Caco-2 (cell line): Measurements from ENCODE around the gene NR2E3. TPM values are rescaled to one million over a fixed set of nuclear protein-coding genes. Genes with fewer than 3 reads are reported as not detected.

Source experiments
- BruUV-seq: library from RNA; stranded (reverse); fragments of 400-500 nt; replicated peaks from 2 replicates; lab custom pipeline; 2021; lab: Mats Ljungman, UMichigan
- CTCF ChIA-PET: fragments of 300-600 bp; sonication (Branson Sonifier 250); formaldehyde crosslinking; loops from one replicate; lab custom pipeline; 2022; ENCODE audit warnings: antibody characterized with exemption; lab: Charles Lee
- POLR2A ChIA-PET: fragments of 300-600 bp; sonication (Branson Sonifier 250); formaldehyde crosslinking; loops from one replicate; lab custom pipeline; 2022; ENCODE audit warnings: antibody characterized with exemption; lab: Charles Lee
- DNase-seq, 2 experiments: peaks; one replicate each; pipeline versions ENCODE4 v3.0.0 to v3.0.0-alpha.2; 2020 to 2022
- H3K27me3 ChIP-seq: replicated peaks from 2 replicates; pipeline ENCODE4 v1.6.0; 2011; ENCODE audit warnings: low read length; ENCODE audit not compliant: control insufficient read depth, insufficient read depth
- H3K36me3 ChIP-seq: 2 replicates; pipeline ENCODE4 v1.5.1; 2011; ENCODE audit warnings: low read length; ENCODE audit not compliant: control insufficient read depth, insufficient read depth
- H3K4me1 ChIP-seq: fragments of 250-450 bp; sonication (Bioruptor Pico); 2 replicates; pipeline ENCODE4 v1.5.1; 2020; ENCODE audit warnings: mild to moderate bottlenecking
- H3K4me3 ChIP-seq: 2 replicates; pipeline ENCODE4 v1.5.1; 2011; ENCODE audit warnings: low read depth, mild to moderate bottlenecking, control low read depth, low read length
- H3K9me3 ChIP-seq: fragments of 250-450 bp; sonication (Bioruptor Pico); 2 replicates; pipeline ENCODE4 v1.5.1; 2020; ENCODE audit warnings: mild to moderate bottlenecking, moderate library complexity
- H3K27ac Mint-ChIP-seq: one replicate; pipeline ENCODE4 v1.8.0; 2022; ENCODE audit warnings: mixed read lengths; ENCODE audit not compliant: unreplicated experiment
- H3K27me3 Mint-ChIP-seq: one replicate; pipeline ENCODE4 v1.8.0; 2022; ENCODE audit warnings: mixed read lengths; ENCODE audit not compliant: insufficient read depth, unreplicated experiment
- H3K36me3 Mint-ChIP-seq: one replicate; pipeline ENCODE4 v1.8.0; 2022; ENCODE audit warnings: mild to moderate bottlenecking, mixed read lengths; ENCODE audit not compliant: insufficient read depth, unreplicated experiment
- H3K4me1 Mint-ChIP-seq: one replicate; pipeline ENCODE4 v1.8.0; 2022; ENCODE audit warnings: low read depth, mixed read lengths; ENCODE audit not compliant: unreplicated experiment
- H3K4me3 Mint-ChIP-seq: one replicate; pipeline ENCODE4 v1.8.0; 2022; ENCODE audit warnings: mild to moderate bottlenecking, moderate library complexity, mixed read lengths; ENCODE audit not compliant: unreplicated experiment
- H3K9me3 Mint-ChIP-seq: one replicate; pipeline ENCODE4 v1.8.0; 2022; ENCODE audit warnings: mixed read lengths; ENCODE audit not compliant: unreplicated experiment
- intact Hi-C: fragments of 100-400 bp; cut with micrococcal nuclease; formaldehyde crosslinking; loops from one replicate; pipeline ENCODE4 v1.10.0; 2022; ENCODE audit not compliant: unreplicated experiment
- total RNA-seq: library from RNA; stranded (reverse); gene quantifications from 2 replicates; pipeline ENCODE4 v1.2.3, GENCODE V29; 2022
- TF ChIP-seq, protein P1 (sequence below), 2 experiments: fragments of 200-600 bp in 1 of 2; IDR thresholded peaks; 1 replicate in 1 of 2; 2 replicates in 1 of 2; pipeline versions ENCODE4 v1.5.1 to v1.8.0; 2011 to 2022; ENCODE audit warnings: antibody characterized with exemption in 1 of 2, control low read depth in 1 of 2, inconsistent platforms in 1 of 2, low read depth in 1 of 2, low read length in 1 of 2, mild to moderate bottlenecking in 1 of 2, moderate library complexity in 1 of 2; ENCODE audit not compliant: insufficient read depth in 1 of 2, severe bottlenecking in 1 of 2, unreplicated experiment in 1 of 2

NR2E3 gene
- total RNA-seq, 1 experiment from 2014 or later: not detected

DNA sequence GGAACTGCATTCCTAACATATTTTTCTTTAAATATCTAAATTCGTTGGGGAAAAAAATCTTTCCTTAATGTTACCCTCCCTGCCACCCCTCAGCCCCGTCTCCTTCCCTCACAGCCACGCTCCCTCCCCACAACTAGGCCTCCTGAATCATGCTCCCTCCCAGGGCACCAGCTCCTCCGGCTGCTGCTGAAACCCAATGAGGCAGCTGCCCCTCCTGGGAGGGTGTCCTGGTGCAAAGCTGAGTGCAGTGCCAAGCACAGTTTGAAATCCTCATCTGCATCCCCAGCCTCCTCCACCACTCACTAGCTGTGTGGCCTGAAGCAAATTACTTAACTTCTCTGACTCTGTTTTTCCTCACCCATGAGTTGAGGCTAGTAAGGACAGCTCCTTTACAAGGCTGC is 2.7 kb upstream of the NR2E3 start:
- Mint-ChIP-seq H3K4me3 (no peak overlapping the region), H3K9me3 (no peaks in the 10 kb centered on the region), H3K27ac (no peak overlapping the region), H3K27me3 (no peaks in the 10 kb centered on the region), H3K36me3 (no peaks in the 10 kb centered on the region), H3K4me1 (peaks cover 8% of the 10 kb centered on the region)
- no peaks in the 10 kb centered on the region for H3K9me3 ChIP-seq
- H3K36me3 ChIP-seq: no peaks in the 10 kb centered on the region
- no TSS peak for BruUV-seq
- TF ChIP-seq, protein P1, sequence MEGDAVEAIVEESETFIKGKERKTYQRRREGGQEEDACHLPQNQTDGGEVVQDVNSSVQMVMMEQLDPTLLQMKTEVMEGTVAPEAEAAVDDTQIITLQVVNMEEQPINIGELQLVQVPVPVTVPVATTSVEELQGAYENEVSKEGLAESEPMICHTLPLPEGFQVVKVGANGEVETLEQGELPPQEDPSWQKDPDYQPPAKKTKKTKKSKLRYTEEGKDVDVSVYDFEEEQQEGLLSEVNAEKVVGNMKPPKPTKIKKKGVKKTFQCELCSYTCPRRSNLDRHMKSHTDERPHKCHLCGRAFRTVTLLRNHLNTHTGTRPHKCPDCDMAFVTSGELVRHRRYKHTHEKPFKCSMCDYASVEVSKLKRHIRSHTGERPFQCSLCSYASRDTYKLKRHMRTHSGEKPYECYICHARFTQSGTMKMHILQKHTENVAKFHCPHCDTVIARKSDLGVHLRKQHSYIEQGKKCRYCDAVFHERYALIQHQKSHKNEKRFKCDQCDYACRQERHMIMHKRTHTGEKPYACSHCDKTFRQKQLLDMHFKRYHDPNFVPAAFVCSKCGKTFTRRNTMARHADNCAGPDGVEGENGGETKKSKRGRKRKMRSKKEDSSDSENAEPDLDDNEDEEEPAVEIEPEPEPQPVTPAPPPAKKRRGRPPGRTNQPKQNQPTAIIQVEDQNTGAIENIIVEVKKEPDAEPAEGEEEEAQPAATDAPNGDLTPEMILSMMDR (IDR thresholded peaks at IDR 0.05; ENCODE audit: insufficient read depth in 1 of 2, low read depth in 1 of 2, low read length in 1 of 2, severe bottlenecking in 1 of 2, unreplicated experiment in 1 of 2): no peak
- no peaks in the 10 kb centered on the region for H3K27me3 ChIP-seq
- DNase-seq: no peak
- intact Hi-C loops: loop anchor here (10.0 kb wide), 1 partner anchor 693 kb away; the partner anchor contains the start of gene THSD4
- POLR2A ChIA-PET: no interaction called here
- no peak overlapping the region for H3K4me3 ChIP-seq
- no peaks in the 10 kb centered on the region for H3K4me1 ChIP-seq
- CTCF ChIA-PET: no interaction called here

DNA sequence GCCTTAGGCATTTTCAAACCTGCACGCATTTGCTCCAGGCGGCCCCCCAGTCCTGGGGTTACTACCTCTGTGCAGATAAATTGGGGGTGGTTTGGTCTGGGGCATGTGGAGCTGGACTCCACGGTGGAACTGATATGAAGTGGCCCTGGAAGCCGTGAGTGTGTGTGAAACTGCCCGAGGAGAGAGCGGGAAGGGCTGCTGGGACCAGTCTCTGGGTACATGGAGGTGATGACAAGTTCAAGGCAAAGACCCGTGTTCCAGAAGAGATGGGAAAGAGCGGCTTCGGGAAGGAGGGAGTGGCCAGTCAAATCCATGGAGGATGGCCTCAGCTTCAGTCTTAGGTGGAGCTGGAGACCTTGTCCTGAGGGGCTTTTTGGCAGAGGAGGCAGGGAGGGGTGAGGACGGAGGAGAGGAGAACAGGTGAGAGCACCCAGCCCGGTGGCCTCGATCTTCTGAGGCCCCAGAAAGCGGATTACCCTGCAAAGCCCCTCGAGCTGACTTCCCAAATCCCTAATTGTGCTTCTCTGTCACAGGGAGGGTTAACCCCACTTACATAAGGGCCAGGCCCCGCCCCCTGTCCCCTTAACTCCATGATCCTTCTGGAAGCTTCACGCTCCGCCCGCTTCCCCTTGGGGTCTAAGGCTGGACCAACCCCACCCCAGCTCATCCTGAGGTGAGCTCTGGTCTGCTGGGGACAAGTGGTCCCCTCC is 1.9 kb upstream of the NR2E3 start:
- no peak overlapping the region for H3K27ac Mint-ChIP-seq
- ChIA-PET POLR2A (no interaction called here), CTCF (interaction anchor here (0.6 kb wide), 1 partner anchor 42 kb away, joined by 6 read pairs; no protein-coding TSS in a partner anchor)
- TF ChIP-seq, protein P1 (IDR thresholded peaks at IDR 0.05; ENCODE audit: insufficient read depth in 1 of 2, low read depth in 1 of 2, low read length in 1 of 2, severe bottlenecking in 1 of 2, unreplicated experiment in 1 of 2): no peak
- Histone ChIP-seq H3K36me3 (no peaks in the 10 kb centered on the region), H3K4me3 (no peak overlapping the region), H3K4me1 (no peaks in the 10 kb centered on the region), H3K9me3 (no peaks in the 10 kb centered on the region), H3K27me3 (no peaks in the 10 kb centered on the region)
- peaks cover 8% of the 10 kb centered on the region for H3K4me1 Mint-ChIP-seq
- intact Hi-C loops: loop anchor here (10.0 kb wide), 1 partner anchor 694 kb away; the partner anchor contains the start of gene THSD4
- H3K36me3 Mint-ChIP-seq: no peaks in the 10 kb centered on the region
- BruUV-seq: no TSS peak
- H3K4me3 Mint-ChIP-seq: no peak overlapping the region
- H3K9me3 Mint-ChIP-seq: no peaks in the 10 kb centered on the region
- no peak for DNase-seq
- no peaks in the 10 kb centered on the region for H3K27me3 Mint-ChIP-seq

DNA sequence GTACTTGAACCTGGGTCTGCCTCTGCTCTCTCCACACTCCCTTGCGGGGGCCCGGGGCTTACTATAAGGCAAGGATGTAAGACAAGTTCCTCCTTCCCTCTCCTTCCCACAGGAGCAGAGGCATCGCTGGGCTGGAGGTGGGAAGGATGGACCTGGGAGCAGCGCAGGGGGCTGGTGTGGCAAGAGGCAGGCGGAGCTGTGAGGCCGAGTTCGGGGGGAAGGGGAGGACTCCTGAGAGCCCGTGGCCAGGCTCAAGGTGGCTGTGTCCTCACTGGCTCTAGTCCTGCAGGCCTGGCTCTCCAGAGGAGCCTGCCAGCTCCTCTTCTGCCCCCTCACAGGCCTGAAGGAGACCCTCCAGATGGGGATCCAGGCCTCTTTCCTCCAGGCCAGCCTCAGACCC is 1.0 kb upstream of the NR2E3 start:
- TF ChIP-seq, protein P1 (IDR thresholded peaks at IDR 0.05; ENCODE audit: insufficient read depth in 1 of 2, low read depth in 1 of 2, low read length in 1 of 2, severe bottlenecking in 1 of 2, unreplicated experiment in 1 of 2): no peak
- Histone ChIP-seq H3K36me3 (no peaks in the 10 kb centered on the region), H3K9me3 (no peaks in the 10 kb centered on the region), H3K27me3 (no peaks in the 10 kb centered on the region), H3K4me3 (no peak overlapping the region), H3K4me1 (no peaks in the 10 kb centered on the region)
- ChIA-PET POLR2A (no interaction called here), CTCF (interaction anchor here (0.6 kb wide), 1 partner anchor 41 kb away, joined by 6 read pairs; no protein-coding TSS in a partner anchor)
- no peak overlapping the region for H3K27ac Mint-ChIP-seq
- intact Hi-C loops: loop anchor here (10.0 kb wide), 1 partner anchor 695 kb away; the partner anchor contains the start of gene THSD4
- no TSS peak for BruUV-seq
- H3K36me3 Mint-ChIP-seq: no peaks in the 10 kb centered on the region
- H3K27me3 Mint-ChIP-seq: no peaks in the 10 kb centered on the region
- H3K4me1 Mint-ChIP-seq: peaks cover 8% of the 10 kb centered on the region
- no peak for DNase-seq
- H3K9me3 Mint-ChIP-seq: no peaks in the 10 kb centered on the region
- H3K4me3 Mint-ChIP-seq: no peak overlapping the region
